Right kidney (tissue), 1 donor: ENCODE measurements around the gene SLC39A11.
"Not testable (repeated sequence)": the region's sequence is repeated elsewhere in the genome, so short reads cannot be mapped to it uniquely, and the experiment has no call there.

Experiments
- DNase-seq: peaks from one replicate; pipeline ENCODE4 v3.0.0-alpha.2; 2016

The SLC39A11 gene

DNA sequence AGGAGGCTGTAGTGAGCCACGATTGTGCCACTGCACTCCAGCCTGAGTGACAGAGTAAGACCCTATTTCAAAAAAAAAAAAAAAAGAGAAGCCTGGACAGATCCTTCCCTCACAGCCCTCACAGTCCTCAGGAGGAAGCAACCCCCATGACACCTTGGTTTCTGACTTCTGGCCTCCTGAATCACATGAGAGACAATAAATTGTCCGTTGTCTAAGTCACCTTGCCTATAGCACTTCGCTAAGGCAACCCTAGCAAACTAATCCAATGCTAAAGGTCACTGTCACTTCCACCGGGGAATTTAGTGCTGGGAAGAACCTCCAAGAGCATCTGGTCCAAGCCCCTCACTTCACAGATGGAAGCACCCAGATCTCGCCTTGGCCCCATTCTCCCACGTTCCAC, 18.9 kb upstream of the SLC39A11 start:
- no peak for DNase-seq

- DNase-seq: no peak
Observed at GRCh38 chr17:73107191-73107590, 14.7 kb upstream of the SLC39A11 start.

DNA sequence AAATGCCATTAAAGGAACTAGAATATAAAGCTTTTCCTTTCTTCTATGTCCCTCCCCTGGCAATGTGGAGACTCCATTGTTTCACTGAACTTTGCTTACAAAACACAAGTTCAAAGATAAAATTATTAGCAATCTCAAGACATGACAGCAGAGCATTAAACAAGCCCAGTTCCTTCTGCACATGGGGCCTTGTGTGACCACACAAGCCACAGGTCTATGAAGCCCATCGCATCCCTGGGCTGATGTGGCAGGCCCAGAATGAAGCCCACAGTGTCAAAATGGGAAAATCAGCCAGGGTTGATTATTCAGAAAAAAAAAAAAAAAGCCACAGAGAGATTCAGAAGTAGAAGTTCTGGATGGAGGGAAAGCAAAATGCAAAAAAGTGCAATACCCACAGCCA, 12.9 kb upstream of the SLC39A11 start:
- no peak for DNase-seq

DNA sequence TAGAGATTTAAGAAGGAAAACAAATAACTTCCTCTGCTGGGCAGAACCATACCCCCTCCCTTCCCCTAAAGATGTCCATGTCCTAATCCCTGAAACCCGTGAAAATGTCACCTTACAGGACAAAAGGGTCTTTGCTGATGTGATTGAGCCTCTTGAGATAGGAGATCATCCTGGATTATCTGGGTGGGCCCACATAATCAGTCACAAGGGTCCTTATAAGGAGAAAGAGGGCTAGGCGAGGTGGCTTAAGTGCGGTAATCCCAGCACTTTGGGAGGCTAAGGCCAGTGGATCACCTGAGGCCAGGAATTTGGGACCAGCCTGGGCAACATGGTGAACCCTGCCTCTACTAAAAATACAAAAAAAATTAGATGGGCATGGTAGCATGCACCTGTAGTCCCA, 12.0 kb upstream of the SLC39A11 start:
- DNase-seq: no peak

DNA sequence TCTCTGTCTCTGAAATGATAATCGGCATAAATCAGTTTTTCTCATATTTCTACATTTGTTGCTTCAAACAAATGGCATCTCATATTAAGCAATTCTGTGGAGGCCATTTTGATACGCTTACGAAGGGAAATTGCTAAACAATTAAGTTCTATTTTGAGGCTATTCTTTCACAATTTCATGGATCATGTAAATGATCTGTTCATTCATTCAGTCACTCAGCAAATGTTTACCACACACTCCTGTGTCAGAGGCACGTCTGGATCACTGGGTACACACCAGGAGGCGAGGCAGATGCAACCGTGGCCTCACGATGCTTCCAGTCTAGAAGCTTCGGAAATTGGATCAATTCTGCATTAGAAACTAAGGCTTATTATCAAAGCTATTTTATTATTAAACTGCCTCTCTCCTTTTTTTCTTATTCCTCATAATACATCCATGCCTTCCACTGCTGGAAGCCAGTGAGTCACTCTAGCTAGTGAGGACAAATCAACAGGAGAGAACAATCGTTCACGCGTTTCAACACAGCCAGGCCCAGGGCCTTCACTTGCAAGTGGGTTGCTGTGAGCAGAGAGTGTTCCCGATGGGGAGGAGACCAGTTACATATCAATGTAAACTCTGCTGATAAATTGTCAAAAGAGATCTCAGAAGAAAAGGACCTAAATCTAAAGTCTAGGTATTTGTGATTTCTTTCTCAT, 11.3 kb upstream of the SLC39A11 start:
- no peak for DNase-seq

- no peak for DNase-seq
Observed at GRCh38 chr17:73101031-73101430, 8.5 kb upstream of the SLC39A11 start.

GRCh38 chr17:73100363-73100762, 7.9 kb upstream of the SLC39A11 start:
- no peak for DNase-seq

- no peak for DNase-seq
Observed at GRCh38 chr17:73099511-73099910, 7.0 kb upstream of the SLC39A11 start.

DNA sequence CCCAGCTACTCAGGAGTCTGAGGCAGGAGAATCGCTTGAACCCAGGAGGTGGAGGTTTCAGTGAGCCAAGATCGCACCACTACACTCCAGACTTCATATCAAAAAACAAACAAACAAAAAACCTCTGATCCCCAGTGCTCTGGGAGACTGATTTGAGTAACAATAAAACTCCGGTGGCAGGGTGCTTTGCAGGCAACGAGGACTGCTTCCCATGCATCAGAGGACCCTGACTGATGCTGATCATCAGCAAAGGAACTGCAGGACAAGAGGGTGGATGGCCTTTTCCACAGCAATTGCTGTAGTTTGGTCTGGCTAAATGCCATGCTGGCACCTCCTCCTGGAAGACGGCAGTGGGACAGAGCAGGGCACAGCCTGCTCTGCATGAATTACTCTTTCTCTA, 6.4 kb upstream of the SLC39A11 start:
- DNase-seq: no peak

DNA sequence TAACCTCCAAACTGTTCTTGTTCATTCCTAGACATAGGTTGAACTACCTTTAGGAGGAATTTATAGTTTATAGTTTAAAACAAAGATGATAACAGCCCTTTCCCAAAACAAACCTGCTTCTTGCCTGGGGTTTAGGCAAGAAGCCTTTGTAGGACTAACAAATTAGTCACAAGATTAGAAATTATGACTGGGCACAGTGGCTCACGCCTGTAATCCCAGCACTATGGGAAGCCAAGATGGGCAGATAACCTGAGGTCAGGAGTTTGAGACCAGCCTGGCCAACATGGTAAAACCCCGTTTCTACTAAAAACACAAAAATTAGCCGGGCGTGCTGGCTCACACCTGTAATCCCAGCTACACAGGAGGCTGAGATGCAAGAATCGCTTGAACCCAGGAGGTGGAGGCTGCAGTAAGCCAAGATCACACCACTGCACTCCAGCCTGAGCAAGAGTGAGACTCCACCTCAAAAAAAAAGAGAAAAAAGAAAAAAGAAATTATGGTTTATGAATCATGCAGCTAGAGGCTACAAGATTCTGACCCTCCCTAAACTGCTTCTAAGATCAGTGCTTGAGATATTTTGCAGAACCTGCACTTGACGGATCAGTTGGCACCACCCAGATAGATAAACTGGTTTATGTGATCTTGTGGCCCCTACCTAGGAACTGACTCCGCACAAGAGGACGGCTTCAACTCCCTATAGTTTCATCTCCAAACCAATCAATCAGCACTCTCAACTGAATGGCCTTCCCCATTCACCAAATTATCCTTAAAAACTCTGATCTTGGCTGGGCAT, 5.7 kb upstream of the SLC39A11 start:
- DNase-seq: not testable (repeated sequence)

- no peak for DNase-seq
Observed at GRCh38 chr17:73096866-73097265, 4.4 kb upstream of the SLC39A11 start.

GRCh38 chr17:73096211-73096610, 3.7 kb upstream of the SLC39A11 start:
- no peak for DNase-seq

- no peak for DNase-seq
Observed at GRCh38 chr17:73093286-73093685, 798 bp upstream of the SLC39A11 start.

DNA sequence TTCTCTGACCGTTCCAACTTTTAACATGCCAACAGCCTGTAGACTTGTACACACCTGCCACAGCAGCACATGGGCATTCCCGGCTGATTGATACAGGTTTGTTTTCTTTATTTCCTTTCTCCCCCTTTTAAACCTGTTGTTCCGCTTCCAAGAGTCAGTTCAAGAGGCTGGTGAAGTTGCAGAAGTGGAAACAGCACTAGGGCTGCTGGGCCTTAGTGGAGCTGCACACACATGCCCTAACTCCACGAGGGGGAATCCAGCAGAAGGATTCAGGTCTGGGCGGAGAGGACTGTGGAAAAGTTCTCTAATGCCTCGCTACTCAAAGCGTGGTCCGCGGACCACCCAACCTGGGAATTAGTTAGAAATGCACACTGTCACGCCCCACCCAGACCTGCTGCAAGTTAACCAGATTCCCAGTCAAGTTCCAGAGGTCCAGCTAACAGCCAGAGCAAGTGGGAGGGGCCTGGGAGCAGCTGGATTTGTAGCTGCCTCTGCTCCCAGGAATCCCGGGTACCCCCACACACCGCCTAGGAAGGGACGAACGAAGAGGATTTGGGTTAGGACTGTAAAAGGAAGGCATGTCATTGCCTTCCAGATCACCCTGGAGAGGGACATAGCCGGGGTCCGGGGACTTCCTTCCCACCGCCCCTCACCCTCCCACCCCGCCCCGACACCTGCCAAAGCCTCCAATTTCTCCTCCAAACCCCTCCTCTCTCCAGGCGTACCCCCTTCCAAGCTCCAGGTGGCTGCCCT, 542 bp downstream of the SLC39A11 start:
- no peak for DNase-seq

- no peak for DNase-seq
Observed at GRCh38 chr17:73091410-73091769, 1.1 kb downstream of the SLC39A11 start.

DNA sequence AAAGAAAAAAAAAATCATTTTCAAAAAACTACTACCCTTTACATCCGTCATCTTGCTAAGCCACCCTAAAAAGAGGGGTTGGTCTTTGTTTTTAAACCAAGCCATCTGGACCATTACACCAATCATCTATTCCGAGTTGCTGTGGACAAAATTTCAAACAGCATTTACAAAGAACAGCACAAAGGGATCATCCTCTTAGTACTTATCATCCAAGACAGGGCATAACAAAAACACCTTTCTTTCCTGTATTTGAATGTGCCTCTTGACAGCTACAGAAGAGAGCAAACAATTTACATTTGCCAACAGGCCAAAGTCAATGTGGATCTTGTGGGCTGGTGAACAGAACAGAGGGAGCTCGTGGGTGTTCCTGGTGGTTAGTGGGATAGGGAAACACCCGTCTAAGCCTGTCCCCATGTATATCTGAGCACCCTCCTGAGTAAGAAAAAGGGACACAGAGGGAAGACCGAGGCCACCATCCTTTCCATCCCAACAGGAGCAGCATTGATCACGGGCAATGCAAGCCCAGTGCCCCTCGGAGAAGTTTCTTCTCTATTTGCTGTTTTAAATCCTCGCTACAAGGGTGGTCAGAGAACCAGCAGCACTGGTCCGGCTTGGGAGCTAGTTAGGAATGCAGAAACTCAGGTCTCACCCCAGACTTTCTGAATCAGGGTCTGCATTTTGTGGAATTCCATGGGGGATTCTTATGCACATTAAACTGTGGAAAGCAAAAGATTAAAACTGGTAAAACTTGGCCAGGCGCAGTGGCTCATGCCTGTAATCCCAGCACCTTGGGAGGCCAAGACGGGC, 1.9 kb downstream of the SLC39A11 start:
- DNase-seq: no peak

DNA sequence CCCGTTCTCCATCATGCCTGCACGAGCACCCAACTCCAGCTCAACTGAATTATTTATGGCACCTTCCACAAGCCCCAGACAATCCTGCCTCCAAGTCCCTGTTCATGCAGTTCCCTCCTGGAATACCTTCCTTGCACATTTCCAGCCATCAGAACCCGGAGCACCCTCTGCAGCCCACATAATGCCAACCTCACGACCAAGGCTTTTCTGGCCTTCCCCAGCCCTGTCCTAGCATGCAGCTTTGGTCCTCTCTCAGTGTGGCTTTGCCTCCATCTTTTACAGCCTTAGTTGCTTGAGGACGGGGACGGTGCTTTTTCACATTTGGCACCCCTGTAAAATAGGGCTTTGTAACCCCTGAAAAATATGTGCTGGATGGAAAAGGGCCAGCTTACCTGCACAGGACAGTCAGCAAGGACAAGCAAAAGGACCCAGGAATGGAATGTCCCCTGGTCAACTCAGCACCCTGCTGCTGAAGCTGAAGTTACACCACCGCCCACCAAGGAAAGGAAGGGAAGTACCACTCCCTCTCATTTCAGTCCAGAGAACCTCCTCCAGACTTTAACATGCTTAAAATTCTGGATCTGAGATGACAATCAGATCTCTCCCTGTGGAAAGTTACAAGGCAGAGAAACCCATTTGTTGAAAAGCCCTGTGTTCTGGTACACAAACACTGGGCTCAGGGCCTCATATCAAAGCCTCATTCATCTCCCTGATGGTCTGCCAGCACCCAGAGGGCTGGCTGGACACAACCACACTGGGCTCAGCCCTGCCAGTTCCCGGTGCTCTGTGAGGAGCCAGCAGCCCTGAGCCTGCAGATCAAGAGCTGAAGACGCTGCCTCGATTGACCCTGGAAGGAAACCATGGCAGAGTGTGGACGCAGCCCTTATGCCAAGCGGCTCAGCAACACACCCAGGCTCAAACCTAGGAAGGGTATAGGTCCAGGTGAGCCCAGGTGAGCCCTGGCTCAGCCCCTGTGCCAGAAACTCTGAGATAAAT, 2.9 kb downstream of the SLC39A11 start:
- DNase-seq: no peak

DNA sequence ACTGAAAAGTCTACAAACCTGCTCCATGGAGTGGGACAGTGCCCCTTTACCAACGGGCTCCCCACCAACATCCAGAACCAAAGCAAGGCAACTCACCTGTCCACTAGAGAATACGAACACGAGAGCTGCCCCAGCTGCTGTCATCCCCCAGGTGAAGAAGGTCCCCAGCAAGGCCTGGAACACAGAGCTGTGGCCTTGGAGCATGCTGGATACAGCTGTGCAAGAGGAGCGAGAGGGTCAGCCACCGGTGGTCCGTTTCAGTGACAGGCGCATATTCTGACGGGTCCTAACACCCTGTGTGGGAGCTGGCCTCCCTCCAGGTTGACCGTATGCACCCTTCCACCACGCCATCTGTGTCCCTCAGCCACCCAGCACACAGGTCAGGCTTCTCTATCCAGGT, 3.9 kb downstream of the SLC39A11 start:
- DNase-seq: no peak

- no peak for DNase-seq
Observed at GRCh38 chr17:73083432-73083831, 9.1 kb downstream of the SLC39A11 start.

DNA sequence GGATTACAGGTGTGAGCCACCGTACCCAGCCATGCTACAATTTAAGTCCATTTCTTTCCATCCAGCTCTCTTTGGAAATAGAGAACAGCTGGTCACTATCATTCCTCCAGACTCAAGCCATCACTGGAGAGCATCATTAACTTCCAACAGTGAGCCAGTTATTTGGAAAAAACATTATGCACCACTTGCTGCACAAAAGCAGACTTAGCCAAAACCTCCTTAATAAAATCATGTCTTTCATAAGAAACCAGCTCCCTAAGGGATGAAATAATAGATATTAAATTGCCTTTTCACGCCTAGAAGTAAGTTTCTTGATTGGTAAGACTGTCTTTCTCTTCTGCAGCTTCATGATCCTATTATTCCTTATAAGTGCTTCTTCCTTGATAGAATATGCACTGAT, 17.9 kb downstream of the SLC39A11 start:
- no peak for DNase-seq
